ENCODE data around the gene PSD4. TPM values are rescaled to one million over a fixed set of nuclear protein-coding genes. Genes with fewer than 3 reads are reported as not detected.

Gene PSD4
- total and polyA plus RNA-seq, 10 of the 15 experiments (the other 5 are each of a cell fraction or from before 2014, with no cell fraction given) = 0.68 to 114 (median 35.1) TPM

- ChIA-PET RAD21 (ENCODE audit: unreplicated experiment) (no interaction called here), CTCF (interaction anchor here (1.0 to 2.5 kb wide), 5 partner anchors 14 to 140 kb away, joined by 3 to 8 read pairs (median 3); no protein-coding TSS in a partner anchor), SMC1A (ENCODE audit: uncharacterized antibody, unreplicated experiment) (interaction anchor here (0.8 kb wide), 1 partner anchor 16 kb away, joined by 3 read pairs; no protein-coding TSS in a partner anchor), POLR2A (no interaction called here)
- peaks cover 5% of the 10 kb centered on the region; the same call in 1 of the 2 replicates for H3K4me1 ChIP-seq (ENCODE audit: control insufficient read depth, insufficient read depth, low read length)
- H3K9ac ChIP-seq (ENCODE audit: control insufficient read depth, insufficient read depth, low read length) = no peak overlapping the region
- no peak for TF ChIP-seq PBX3 (IDR thresholded peaks at IDR 0.05; ENCODE audit: insufficient replicate concordance, low read depth, low read length)
- TF ChIP-seq ZBTB33 (IDR thresholded peaks at IDR 0.05) = no peak
- TF ChIP-seq ZNF207 (IDR thresholded peaks at IDR 0.05; ENCODE audit: borderline replicate concordance) = no peak
- no peak for TF ChIP-seq SREBF2 (IDR thresholded peaks at IDR 0.05; ENCODE audit: low read length)
- no peak for TF ChIP-seq PKNOX1 (IDR thresholded peaks at IDR 0.05)
- TF ChIP-seq RBBP5 (conservative IDR thresholded peaks at IDR 0.05) = no peak
- H3K4me2 ChIP-seq (ENCODE audit: control insufficient read depth, insufficient read depth) = no peak overlapping the region
- H3K9me3 ChIP-seq (replicated peaks; ENCODE audit: control insufficient read depth, insufficient read depth, low read length) = no peaks in the 10 kb centered on the region
- H4K20me1 ChIP-seq (ENCODE audit: control insufficient read depth, insufficient read depth) = no peaks in the 10 kb centered on the region
- no peaks in the 10 kb centered on the region for H3K79me2 ChIP-seq (ENCODE audit: control insufficient read depth, insufficient read depth, low read length)
- 22% methylated on average over 6 of the region's 6 CpGs for WGBS (ENCODE audit: insufficient coverage, insufficient replicate concordance, low lambda C conversion rate, missing lambda C conversion rate)
- no peak overlapping the region for H2AFZ ChIP-seq (ENCODE audit: control insufficient read depth, low read depth, low read length)
- DNase-seq (ENCODE audit: low read depth, low spot score) (no peak), ATAC-seq (peak; percentile 31; the same call in 1 of the 3 replicates), FAIRE-seq (no peak)
- H3K36me3 ChIP-seq (ENCODE audit: control insufficient read depth in 2 of 2, insufficient read depth in 2 of 2, low read length in 1 of 2) = no peaks in the 10 kb centered on the region
- H3K27ac ChIP-seq (ENCODE audit: control insufficient read depth, insufficient read depth) = no peak overlapping the region
- in situ Hi-C loops (cut with MboI) (no loop called here), intact Hi-C loops (cut with micrococcal nuclease; ENCODE audit: unreplicated experiment) (no loop called here)
- BruUV-seq (replicated peaks) = no TSS peak
- H3K4me3 ChIP-seq = no peak overlapping the region
- H3K27me3 ChIP-seq (replicated peaks in 1 of 2; ENCODE audit: control insufficient read depth in 2 of 2, insufficient read depth in 2 of 2, low read length in 1 of 2) = no peaks in the 10 kb centered on the region; a peak in 1 of 4 replicates
Observed at GRCh38 chr2:113219889-113220641, 46.3 kb downstream of the PSD4 start.

Data from GM12878 (cell line).